ENCODE results near the gene PDPN. TPM values are rescaled to one million over a fixed set of nuclear protein-coding genes. Genes with fewer than 3 reads are reported as not detected.

PDPN gene
- total and polyA plus RNA-seq, 2 of the 4 experiments (the other 2 are of a cell fraction), result 0.31 TPM; not detected in 1

GRCh38 chr1:13570924-13571323, 12.7 kb upstream of the PDPN start:
- no peak overlapping the region for H3K27ac ChIP-seq (ENCODE audit: insufficient read depth, low read length)
- no peaks in the 10 kb centered on the region for H3K27me3 ChIP-seq (ENCODE audit: control insufficient read depth, insufficient read depth, low read length)
- no peak overlapping the region for H3K14ac ChIP-seq (replicated peaks; ENCODE audit: low read depth, low read length)
- ChIA-PET POLR2A (ENCODE audit: unreplicated experiment) (no interaction called here), CTCF (no interaction called here)
- WGBS, 2 experiments (ENCODE audit: extremely low coverage in 2 of 2, insufficient read length in 1 of 2), result 79% methylated on average over 2 of the region's 5 CpGs; no CpG with 5 or more reads in 1 of the 2 experiments
- no peaks in the 10 kb centered on the region for H3K79me1 ChIP-seq (ENCODE audit: low read depth in 1 of 2, low read length in 2 of 2)
- no peak overlapping the region for H4K8ac ChIP-seq (ENCODE audit: low read depth in 2 of 2, low read length in 2 of 2)
- no peak overlapping the region for H3K23ac ChIP-seq (ENCODE audit: low read depth, low read length)
- in situ Hi-C loops (cut with MboI; ENCODE audit: low sequenced_read_pairs), result no loop called here
- no peaks in the 10 kb centered on the region for H3K9me1 ChIP-seq (ENCODE audit: insufficient read depth, low read length)
- no peak overlapping the region for H3K56ac ChIP-seq (ENCODE audit: extremely low read depth, insufficient read depth, low read length)
- no peak overlapping the region for H2BK5ac ChIP-seq (ENCODE audit: low read depth, low read length, poor library complexity, severe bottlenecking)
- H3K9ac ChIP-seq (ENCODE audit: low read depth, low read length), result no peak overlapping the region
- H3K9me3 ChIP-seq (ENCODE audit: control insufficient read depth, insufficient read depth, low read length), result peaks cover 12% of the 10 kb centered on the region
- no TSS peak for BruUV-seq (replicated peaks)
- H4K5ac ChIP-seq (ENCODE audit: low read depth, low read length), result no peak overlapping the region
- H2AK5ac ChIP-seq (ENCODE audit: low read depth, low read length), result no peak overlapping the region
- no peak overlapping the region for H2BK20ac ChIP-seq (ENCODE audit: low read depth, low read length)
- no peaks in the 10 kb centered on the region for H3K4me1 ChIP-seq (ENCODE audit: control insufficient read depth, insufficient read depth, low read length)
- H3K18ac ChIP-seq (ENCODE audit: low read depth, low read length), result no peak overlapping the region
- H2AFZ ChIP-seq (replicated peaks; ENCODE audit: low read length, poor library complexity), result no peak overlapping the region
- dilution Hi-C loops (cut with HindIII; ENCODE audit: low sequenced_read_pairs, unreplicated experiment), result no loop called here
- H2BK120ac ChIP-seq (ENCODE audit: low read depth, low read length), result no peak overlapping the region
- H4K20me1 ChIP-seq (ENCODE audit: insufficient read depth, low read length), result no peaks in the 10 kb centered on the region
- no peak overlapping the region for H3K4me2 ChIP-seq (ENCODE audit: low read depth, low read length)
- H4K91ac ChIP-seq (ENCODE audit: insufficient read depth, low read depth, low read length), result no peak overlapping the region
- DNase-seq (no peak), ATAC-seq (ENCODE audit: low read depth) (no peak)
- no peak overlapping the region for H3K4me3 ChIP-seq (ENCODE audit: insufficient read depth, low read depth, low read length)
- H2BK15ac ChIP-seq (ENCODE audit: low read depth, low read length), result no peak overlapping the region
- no peak overlapping the region for H2AK9ac ChIP-seq (replicated peaks; ENCODE audit: low read depth, low read length, poor library complexity)
- no peak for TF ChIP-seq BHLHE40 (IDR thresholded peaks at IDR 0.05; ENCODE audit: low read depth, low read length)
- H3K36me3 ChIP-seq (ENCODE audit: control insufficient read depth, insufficient read depth, low read length), result no peaks in the 10 kb centered on the region
- intact Hi-C loops (cut with micrococcal nuclease), result no loop called here
- no peak overlapping the region for H3K4ac ChIP-seq (ENCODE audit: low read depth, low read length)

Measured in IMR-90 (cell line).